Stimulated activated CD8-positive, alpha-beta memory T cell treated with anti-CD3 and anti-CD28 coated beads, Interleukin-7, amount 100 ng/mL, for 48 hours (primary cell): ENCODE data around the gene PPP2R2D.

Experiments used
- DNase-seq, 2 donors: peaks; one replicate each; pipeline ENCODE4 v3.0.0-alpha.2; 2020; ENCODE audit warnings: low read depth in 1 of 2; ENCODE audit errors: extremely low read depth in 1 of 2

The PPP2R2D gene

DNA sequence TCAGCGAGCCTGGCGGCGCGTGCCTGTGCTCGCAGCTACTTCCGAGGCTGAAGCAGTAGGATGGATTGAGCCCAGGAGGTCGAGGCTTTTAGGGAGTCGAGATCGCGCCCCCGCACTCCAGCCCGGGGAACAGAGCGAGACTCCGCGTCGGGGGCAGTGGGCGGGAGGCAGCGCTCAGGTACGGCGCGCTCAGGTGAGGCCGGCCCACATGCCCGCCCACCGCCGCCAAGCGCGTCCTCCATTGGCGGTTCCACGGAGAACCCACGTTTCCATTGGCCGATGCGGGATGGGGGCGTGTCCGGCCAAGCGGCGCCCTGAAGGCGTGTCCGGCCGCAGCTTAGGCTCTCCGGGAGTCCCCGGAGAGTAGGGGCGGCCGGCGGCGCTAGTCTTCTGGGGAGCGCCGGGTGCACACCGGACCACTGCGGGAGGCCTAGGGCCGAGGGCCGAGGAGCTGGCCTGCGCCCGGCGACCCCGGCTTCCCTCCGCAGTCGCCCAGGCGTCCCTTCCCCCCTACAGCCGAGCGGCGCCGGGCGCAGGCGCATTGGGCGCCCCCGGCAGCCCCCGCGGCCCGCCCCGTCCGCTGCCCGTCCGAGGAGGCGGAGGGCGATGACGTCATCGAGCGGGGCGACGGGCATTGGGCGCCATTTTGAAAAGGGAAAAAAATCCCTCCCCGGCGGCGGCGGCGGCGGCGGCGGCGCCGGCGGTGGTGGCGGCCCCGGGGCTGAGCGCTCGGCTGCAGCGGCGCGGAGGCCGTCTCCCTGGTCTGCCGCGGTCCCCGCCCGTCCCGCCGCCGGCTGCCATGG lies at the start of gene PPP2R2D:
PPP2R2D (plus strand) TSS at position 659 of the 803 bp plus-strand sequence; CDS start at position 800, 141 bp downstream.
- DNase-seq: peak; percentile 86 to 92

- DNase-seq: no peak
These were observed 49.5 kb upstream of the PPP2R2D start for GRCh38 chr10:131851346-131851745.

DNA sequence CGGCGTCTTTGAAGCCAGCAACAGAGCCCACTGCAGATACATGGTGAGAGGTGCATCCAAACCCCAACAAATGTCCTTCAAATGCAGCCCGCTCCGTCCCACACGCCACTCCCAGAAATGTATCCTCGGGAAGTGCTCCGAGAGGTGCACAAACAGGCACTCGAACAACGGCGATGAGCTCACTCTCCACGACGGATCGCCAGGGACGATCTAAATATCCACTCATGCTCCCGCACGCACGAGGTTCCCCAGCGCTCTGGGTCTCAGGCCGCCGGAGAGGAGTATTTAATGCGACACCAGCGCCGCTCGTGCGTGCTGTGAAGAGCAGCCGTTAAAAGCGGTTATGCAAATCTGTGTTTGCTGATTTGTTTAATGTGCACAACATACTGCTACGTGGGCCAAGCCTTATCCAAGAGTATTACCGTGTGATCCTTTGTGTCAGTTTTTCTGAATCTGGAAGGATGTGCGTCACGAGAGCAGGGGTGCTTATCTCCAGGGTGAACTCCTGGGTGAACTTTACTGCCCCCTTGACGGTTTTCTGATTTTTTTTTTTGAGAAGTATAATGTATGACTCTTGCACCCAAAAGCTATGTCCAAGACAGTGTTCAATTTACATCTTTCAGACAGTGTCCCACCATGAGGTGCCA lies 48.5 kb upstream of the PPP2R2D start:
- no peak for DNase-seq

- DNase-seq: no peak
These were observed 47.8 kb upstream of the PPP2R2D start for GRCh38 chr10:131852823-131853609.

- no peak for DNase-seq
These were observed 47.2 kb upstream of the PPP2R2D start for GRCh38 chr10:131853610-131853964.

- DNase-seq: no peak
These were observed 46.1 kb upstream of the PPP2R2D start for GRCh38 chr10:131854579-131855335.

GRCh38 chr10:131855461-131856401 lies 45.1 kb upstream of the PPP2R2D start:
- DNase-seq: no peak

DNA sequence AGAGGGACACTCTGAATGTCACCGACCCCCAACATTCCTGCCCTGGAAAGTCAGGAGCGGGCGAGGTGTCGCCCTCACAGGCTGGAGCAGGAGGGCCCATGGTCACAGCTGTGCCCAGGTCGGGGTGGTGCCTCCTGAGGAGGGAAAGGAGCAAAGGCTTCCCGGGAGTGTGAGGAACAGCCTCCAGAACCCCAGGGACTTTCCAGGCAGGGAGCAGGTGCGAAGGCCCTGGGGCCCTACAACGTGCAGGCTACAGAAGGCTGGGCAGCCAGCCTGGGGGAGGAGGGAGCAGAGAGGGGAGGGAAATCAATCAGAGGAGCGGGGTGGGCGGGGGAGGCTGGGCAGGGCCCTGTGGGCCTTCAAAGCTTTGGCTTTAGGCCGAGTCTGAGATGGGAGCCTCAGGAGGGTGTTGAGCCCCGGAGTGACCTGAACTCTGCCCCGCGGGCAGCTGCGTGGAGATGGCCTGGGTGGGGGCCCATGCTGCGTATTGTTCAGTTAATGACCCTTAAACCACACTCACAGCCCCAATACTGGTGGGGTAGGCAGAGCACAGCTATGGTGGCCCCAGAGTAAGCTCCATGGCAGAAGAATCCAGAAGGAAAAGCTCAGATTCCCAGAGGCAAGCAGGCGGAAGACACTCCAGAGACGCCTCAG lies 44.2 kb upstream of the PPP2R2D start:
- no peak for DNase-seq

DNA sequence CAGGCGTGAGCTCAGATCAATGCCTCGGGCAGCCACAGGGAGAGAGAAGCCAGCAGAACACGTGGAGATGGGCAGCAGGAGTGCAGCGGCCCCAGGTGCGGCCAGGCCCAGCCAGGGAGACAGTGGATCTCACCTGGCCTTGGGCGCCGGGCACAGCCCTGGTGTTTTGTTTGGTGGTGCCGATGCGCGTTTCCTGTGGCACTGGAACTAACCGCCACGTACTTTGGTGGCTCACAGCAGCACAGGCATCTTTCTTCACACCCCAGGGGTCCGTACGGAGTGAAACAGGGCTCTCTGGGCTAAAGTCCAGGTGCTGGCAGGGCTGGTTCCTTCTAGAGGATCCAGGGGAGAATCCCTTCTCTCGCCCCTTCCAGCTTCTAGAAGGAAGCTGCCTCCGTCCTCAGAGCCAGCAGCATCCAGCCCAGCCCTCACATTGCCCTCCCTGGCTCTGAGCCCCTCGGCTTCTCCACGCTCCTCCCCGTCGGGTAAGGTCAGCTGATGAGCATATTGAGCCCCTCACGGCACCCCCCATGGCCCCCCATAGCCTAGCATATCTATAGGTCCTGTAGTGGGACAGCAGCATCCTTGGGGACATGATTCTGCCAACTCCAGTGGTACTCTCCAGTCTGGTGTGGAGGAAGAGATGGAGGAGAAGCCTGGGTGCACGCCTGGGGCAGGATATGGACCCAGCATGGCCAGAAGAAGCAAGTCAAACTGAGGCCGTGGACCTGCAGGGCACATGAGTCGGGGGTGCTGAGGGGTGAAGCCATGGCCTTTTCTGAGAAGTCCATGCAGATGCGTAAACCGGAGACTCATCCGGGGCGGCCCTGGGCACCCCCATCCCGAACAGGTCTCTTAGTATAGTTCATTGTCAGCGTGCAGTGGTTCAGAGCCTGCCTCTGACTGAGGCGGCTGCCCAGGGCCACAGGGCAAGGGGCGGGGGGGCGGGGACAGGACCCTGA lies 43.4 kb upstream of the PPP2R2D start:
- no peak for DNase-seq

GRCh38 chr10:131858118-131858515 lies 42.7 kb upstream of the PPP2R2D start:
- DNase-seq: no peak

DNA sequence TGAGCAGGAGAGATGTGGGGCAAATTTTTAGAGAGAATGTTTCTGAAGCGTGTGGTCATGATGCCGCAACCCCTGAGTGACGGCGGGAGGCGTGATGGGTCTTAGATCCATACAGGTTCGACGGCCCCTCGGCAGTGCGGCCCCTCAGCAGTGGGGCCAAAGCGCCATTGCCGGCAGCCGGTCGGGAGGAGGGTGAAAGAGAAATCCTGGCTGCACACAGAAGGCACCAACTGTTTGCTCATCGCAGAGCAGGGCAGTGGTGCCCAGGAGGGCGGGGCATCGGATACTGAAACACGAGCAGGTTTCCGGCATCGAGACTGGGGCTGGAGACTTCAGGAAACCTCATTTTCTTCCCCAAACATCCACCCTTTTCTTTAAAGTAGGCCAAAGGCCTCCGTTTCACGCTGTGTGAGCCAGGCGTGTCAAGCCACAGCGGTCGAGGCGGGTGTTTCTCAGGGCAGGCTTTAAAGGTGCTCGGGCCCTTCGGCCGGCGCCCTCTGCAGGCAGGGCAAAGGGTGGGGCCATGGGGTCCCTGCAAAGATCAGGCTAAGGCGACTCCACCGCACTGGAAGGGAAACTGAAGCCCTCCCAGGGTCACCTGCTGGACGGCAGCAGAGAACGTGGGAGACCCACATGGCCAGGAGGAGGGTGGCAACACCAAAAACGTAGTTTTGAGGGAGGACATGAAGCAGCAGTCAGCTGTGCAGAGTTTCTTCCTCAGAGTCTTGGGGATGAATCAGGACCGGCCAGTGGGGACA lies 42.0 kb upstream of the PPP2R2D start:
- DNase-seq: no peak

DNA sequence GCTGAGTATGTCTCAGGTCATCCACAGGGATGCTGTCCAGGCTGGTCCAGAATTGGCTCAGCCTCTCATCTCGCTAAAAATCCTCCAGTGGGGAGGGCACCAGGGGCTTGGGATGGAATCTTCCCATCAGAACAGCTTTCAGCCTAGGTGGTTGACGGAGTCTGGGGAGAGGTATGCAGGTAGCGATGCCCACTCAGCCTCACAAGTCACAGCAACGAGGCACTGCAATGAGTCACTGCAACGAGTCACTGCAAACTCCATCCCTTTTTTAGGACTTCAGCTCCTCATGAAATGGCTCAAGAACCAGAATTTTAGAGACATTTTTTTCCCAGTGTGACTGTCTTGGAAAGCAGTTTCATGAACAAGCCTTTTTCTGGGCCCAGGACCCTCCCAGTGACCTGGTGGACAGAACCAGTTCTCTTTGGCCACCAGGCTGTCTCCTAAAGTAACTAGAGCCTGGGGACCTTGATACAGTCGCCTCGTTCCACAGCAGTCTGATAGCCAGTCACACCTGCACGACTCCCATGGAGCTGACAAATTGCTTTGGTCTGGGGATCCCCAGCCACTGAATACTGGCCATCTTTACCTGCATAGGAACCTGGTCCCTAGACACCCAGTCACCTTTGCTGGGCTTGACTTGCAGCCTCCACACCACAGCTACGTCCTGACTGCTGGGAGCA lies 41.3 kb upstream of the PPP2R2D start:
- DNase-seq: no peak

GRCh38 chr10:131860311-131860710 lies 40.5 kb upstream of the PPP2R2D start:
- no peak for DNase-seq

DNA sequence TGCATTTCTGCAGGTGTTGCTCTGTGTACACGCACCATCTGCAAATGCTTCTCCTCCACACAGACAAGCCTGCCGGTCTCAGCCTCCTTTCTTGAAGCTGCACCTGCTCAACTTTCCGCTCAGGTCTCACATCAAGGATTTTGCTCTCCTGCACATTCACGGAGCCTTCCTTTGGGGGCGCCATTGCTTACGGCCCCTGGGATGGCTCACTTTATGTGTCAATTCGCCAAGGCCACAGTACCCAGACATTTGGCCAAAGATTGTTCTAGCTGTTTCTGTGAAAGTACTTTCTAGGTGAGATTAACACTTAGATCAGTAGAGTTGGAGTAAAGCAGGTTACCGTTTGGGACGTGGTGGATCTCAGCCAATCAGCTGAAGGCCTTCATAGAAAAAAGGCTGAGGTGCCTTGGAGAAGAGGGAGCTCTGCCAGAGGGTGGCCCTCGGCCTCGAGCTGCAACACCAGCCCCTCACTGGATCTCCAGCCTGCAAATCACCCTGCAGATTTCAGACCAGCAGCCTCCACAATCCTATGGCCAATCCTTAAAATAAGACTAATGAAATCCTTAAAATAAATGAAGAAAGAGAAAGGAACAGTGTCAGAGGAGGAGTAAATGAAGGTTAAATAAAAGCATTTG lies 39.9 kb upstream of the PPP2R2D start:
- DNase-seq: no peak

- no peak for DNase-seq
These were observed 38.3 kb upstream of the PPP2R2D start for GRCh38 chr10:131862548-131862947.

- DNase-seq: no peak
These were observed 35.4 kb upstream of the PPP2R2D start for GRCh38 chr10:131865223-131865917.
